GM19372 (cell line): ENCODE data around the gene FAM13C.

Source experiments
- ATAC-seq: cut with Tn5 transposase; IDR thresholded peaks from one replicate; pipeline ENCODE4 v1.9.1; 2021; ENCODE audit warnings: mild to moderate bottlenecking, low read depth, moderate library complexity; ENCODE audit not compliant: unreplicated experiment

FAM13C gene

GRCh38 chr10:59320355-59320754, 42.0 kb downstream of the FAM13C start:
- no peak for ATAC-seq

- no peak for ATAC-seq
Observed at GRCh38 chr10:59319854-59320253, 42.5 kb downstream of the FAM13C start.

GRCh38 chr10:59317066-59317465, 45.3 kb downstream of the FAM13C start:
- ATAC-seq: no peak

GRCh38 chr10:59315465-59315864, 46.9 kb downstream of the FAM13C start:
- ATAC-seq: no peak

- ATAC-seq: no peak
Observed at GRCh38 chr10:59314268-59314667, 48.1 kb downstream of the FAM13C start.

GRCh38 chr10:59312247-59312646, 50.1 kb downstream of the FAM13C start:
- no peak for ATAC-seq

- no peak for ATAC-seq
Observed at GRCh38 chr10:59311025-59311424, 51.3 kb downstream of the FAM13C start.

GRCh38 chr10:59310324-59310914, 51.9 kb downstream of the FAM13C start:
- no peak for ATAC-seq

- ATAC-seq: no peak
Observed at GRCh38 chr10:59304521-59305097, 57.7 kb downstream of the FAM13C start.

- no peak for ATAC-seq
Observed at GRCh38 chr10:59303018-59303417, 59.3 kb downstream of the FAM13C start.

- ATAC-seq: no peak
Observed at GRCh38 chr10:59302381-59302780, 60.0 kb downstream of the FAM13C start.

GRCh38 chr10:59301067-59301754, 61.1 kb downstream of the FAM13C start:
- no peak for ATAC-seq

- no peak for ATAC-seq
Observed at GRCh38 chr10:59300386-59300785, 62.0 kb downstream of the FAM13C start.

GRCh38 chr10:59299933-59300332, 62.4 kb downstream of the FAM13C start:
- ATAC-seq: no peak

- ATAC-seq: no peak
Observed at GRCh38 chr10:59290448-59290847, 71.9 kb downstream of the FAM13C start.

GRCh38 chr10:59289853-59290252, 72.5 kb downstream of the FAM13C start:
- no peak for ATAC-seq

- no peak for ATAC-seq
Observed at GRCh38 chr10:59287587-59288255, 74.6 kb downstream of the FAM13C start.

GRCh38 chr10:59285848-59286247, 76.5 kb downstream of the FAM13C start:
- ATAC-seq: no peak

- ATAC-seq: no peak
Observed at GRCh38 chr10:59285073-59285472, 77.3 kb downstream of the FAM13C start.

- no peak for ATAC-seq
Observed at GRCh38 chr10:59284118-59284975, 78.0 kb downstream of the FAM13C start.
